HepG2 (cell line): ENCODE measurements around the gene NUP85. TPM values are rescaled to one million over a fixed set of nuclear protein-coding genes. Genes with fewer than 3 reads are reported as not detected.

ENCODE experiments used
- ATRX ChIP-seq: sonication (generic); formaldehyde crosslinking; IDR thresholded peaks from 2 replicates; pipeline ENCODE4 v1.4.0; 2020; ENCODE audit warnings: missing genetic modification reagents, borderline replicate concordance
- CENPX ChIP-seq: sonication (generic); formaldehyde crosslinking; IDR thresholded peaks from 2 replicates; pipeline ENCODE4 v1.9.0; 2021; ENCODE audit warnings: mild to moderate bottlenecking, missing genetic modification reagents, moderate library complexity
- FOXP1 ChIP-seq, 2 experiments: fragments of 450-650 bp in 1 of 2; IDR thresholded peaks; 2 replicates each; pipeline ENCODE4 v1.6.1; 2017 to 2018; ENCODE audit warnings: antibody characterized with exemption in 1 of 2
- FOXP4 ChIP-seq: sonication (generic); formaldehyde crosslinking; IDR thresholded peaks from 2 replicates; pipeline ENCODE4 v1.4.0; 2020; ENCODE audit warnings: missing genetic modification reagents
- RBM22 ChIP-seq: fragments of 200-400 bp; formaldehyde crosslinking; optimal IDR thresholded peaks from 2 replicates; pipeline ENCODE3; 2017; ENCODE audit warnings: mild to moderate bottlenecking, low read length, moderate library complexity
- RBM39 ChIP-seq: fragments of 200-400 bp; formaldehyde crosslinking; IDR thresholded peaks from one replicate; pipeline ENCODE4 v1.6.1; 2018; ENCODE audit warnings: antibody characterized with exemption, mild to moderate bottlenecking, low read depth, low read length; ENCODE audit not compliant: poor library complexity, severe bottlenecking
- SATB2 ChIP-seq: sonication (generic); formaldehyde crosslinking; IDR thresholded peaks from 2 replicates; pipeline ENCODE4 v1.5.0; 2020; ENCODE audit warnings: missing genetic modification reagents
- TFAP4 ChIP-seq: sonication (generic); IDR thresholded peaks from 2 replicates; pipeline ENCODE4 v1.6.1; 2016; ENCODE audit warnings: low read depth, borderline replicate concordance
- TRIM22 ChIP-seq: fragments of 450-650 bp; IDR thresholded peaks from 2 replicates; pipeline ENCODE4 v1.6.1; 2017
- ZNF12 ChIP-seq: sonication (generic); formaldehyde crosslinking; IDR thresholded peaks from 2 replicates; pipeline ENCODE4 v1.5.0; 2020; ENCODE audit warnings: missing genetic modification reagents
- ZNF20 ChIP-seq: sonication (generic); formaldehyde crosslinking; IDR thresholded peaks from 2 replicates; pipeline ENCODE4 v1.4.0; 2020; ENCODE audit warnings: mild to moderate bottlenecking, moderate library complexity, missing genetic modification reagents
- ZNF225 ChIP-seq: sonication (generic); formaldehyde crosslinking; IDR thresholded peaks from 2 replicates; pipeline ENCODE4 v1.4.0; 2020; ENCODE audit warnings: mild to moderate bottlenecking, missing genetic modification reagents
- ZNF318 ChIP-seq: sonication (generic); formaldehyde crosslinking; IDR thresholded peaks from 2 replicates; pipeline ENCODE4 v1.4.0; 2020; ENCODE audit warnings: mild to moderate bottlenecking, missing genetic modification reagents
- ZNF33A ChIP-seq: sonication (generic); formaldehyde crosslinking; IDR thresholded peaks from 2 replicates; pipeline ENCODE4 v1.5.1; 2020; ENCODE audit warnings: missing genetic modification reagents, mild to moderate bottlenecking, moderate library complexity, borderline replicate concordance
- ZNF354B ChIP-seq: sonication (generic); formaldehyde crosslinking; IDR thresholded peaks from 2 replicates; pipeline ENCODE4 v1.8.0; 2022; ENCODE audit warnings: mild to moderate bottlenecking, missing genetic modification reagents
- polyA plus RNA-seq, 8 experiments: library from polyadenylated mRNA; depleted of rRNA in 3 of 8; stranded (reverse) in 7 of 8; unstranded in 1 of 8; fragments of >200 nt; fragmentation: Illumina TruSeq in 4 of 8; extraction: Trizol in 4 of 8; gene quantifications; 2 replicates each; pipeline versions ENCODE4 v1.2.1 to v1.2.3, GENCODE V29; 2011 to 2016; ENCODE audit warnings: low read depth in 4 of 8, missing spikeins in 1 of 8, mixed read lengths in 1 of 8; ENCODE audit not compliant: insufficient read depth in 1 of 8
- total RNA-seq, 5 experiments: library from RNA; depleted of rRNA; stranded (reverse); fragments of >200 nt; fragmentation: Illumina TruSeq; extraction: Trizol; gene quantifications; 2 replicates each; pipeline ENCODE4 v1.2.3, GENCODE V29; 2016; ENCODE audit warnings: low read depth in 1 of 5

NUP85 gene
- total and polyA plus RNA-seq, 2 of the 13 experiments (the other 11 are each of a cell fraction or from before 2014, with no cell fraction given), result 89.1 to 124 TPM

GRCh38 chr17:75267411-75268232 lies 62.1 kb downstream of the NUP85 start (continued):
- TF ChIP-seq FOXP4 (no peak; the same call in 1 of the 2 replicates), ZNF318 (no peak), ZNF354B (no peak), SATB2 (no peak), ZNF12 (CRISPR knock-in tag) (no peak), ZNF20 (CRISPR knock-in tag) (no peak), CENPX (CRISPR knock-in tag) (no peak), TFAP4 (peak; percentile 61; the same call in 1 of the 2 replicates), RBM39 (peak; percentile 90), ZNF225 (CRISPR knock-in tag) (peak; percentile 77), ATRX (CRISPR knock-in tag) (no peak), ZNF33A (no peak), FOXP1 (IDR thresholded peaks at IDR 0.05) (no peak), FOXP1 (CRISPR knock-in tag; IDR thresholded peaks at IDR 0.05) (peak; percentile 55), TRIM22 (no peak), RBM22 (peak; percentile 46)
